ENCODE measurements around the gene SELENOM.

The SELENOM gene, protein sequence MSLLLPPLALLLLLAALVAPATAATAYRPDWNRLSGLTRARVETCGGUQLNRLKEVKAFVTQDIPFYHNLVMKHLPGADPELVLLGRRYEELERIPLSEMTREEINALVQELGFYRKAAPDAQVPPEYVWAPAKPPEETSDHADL

GRCh38 chr22:31107178-31107893, at the start of gene SELENOM:
Gene SELENOM (minus strand): TSS chr22:31107568. CDS start chr22:31107505, 63 bp downstream.
- ChIA-PET POLR2A (ENCODE audit: low non-redundant PET) (no interaction called here), CTCF (interaction anchor here (0.6 to 1.0 kb wide), 6 partner anchors 20 to 144 kb away, joined by 3 to 4 read pairs (median 4); no protein-coding TSS in a partner anchor)
- TF ChIP-seq CTCF (conservative IDR thresholded peaks at IDR 0.05; ENCODE audit: low read depth): peak; percentile 98
- peak within 1 kb of the TSS; percentile 67 for H3K27ac ChIP-seq
- peak; percentile 89 for DNase-seq (ENCODE audit: low spot score)

DNA sequence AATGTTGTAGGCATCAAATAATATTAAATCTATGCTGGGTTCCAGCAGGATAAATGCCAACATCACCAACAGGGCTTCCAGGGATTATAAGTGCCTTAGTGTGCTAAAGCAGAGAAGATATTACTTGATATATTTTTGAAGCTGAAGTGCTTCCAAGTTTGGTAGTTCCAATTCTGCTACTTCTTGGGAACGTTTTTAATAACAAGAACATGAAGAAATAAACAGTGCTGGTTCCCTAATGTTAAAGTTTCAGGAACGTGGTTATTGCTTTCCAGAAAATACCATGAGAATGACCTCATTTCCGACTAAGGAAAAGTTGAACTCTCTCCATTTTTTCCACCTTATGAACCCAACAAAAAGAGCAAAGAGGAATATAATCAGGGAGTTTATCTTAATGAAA, 48.1 kb upstream of the SELENOM start:
- POLR2A ChIA-PET (ENCODE audit: low non-redundant PET): no interaction called here

GRCh38 chr22:31154975-31155374, 47.6 kb upstream of the SELENOM start:
- POLR2A ChIA-PET (ENCODE audit: low non-redundant PET): no interaction called here
- CTCF ChIA-PET: no interaction called here
- TF ChIP-seq CTCF (conservative IDR thresholded peaks at IDR 0.05; ENCODE audit: low read depth): no peak
- no peak for DNase-seq (ENCODE audit: low spot score)
- H3K27ac ChIP-seq: no peak overlapping the region

More for the DNA sequence above, 48.1 kb upstream of the SELENOM start:
- no peak overlapping the region for H3K27ac ChIP-seq
- no peak for TF ChIP-seq CTCF (conservative IDR thresholded peaks at IDR 0.05; ENCODE audit: low read depth)
- CTCF ChIA-PET: interaction anchor here (0.7 kb wide), 1 partner anchor 67 kb away, joined by 4 read pairs; no protein-coding TSS in a partner anchor
- no peak for DNase-seq (ENCODE audit: low spot score)

DNA sequence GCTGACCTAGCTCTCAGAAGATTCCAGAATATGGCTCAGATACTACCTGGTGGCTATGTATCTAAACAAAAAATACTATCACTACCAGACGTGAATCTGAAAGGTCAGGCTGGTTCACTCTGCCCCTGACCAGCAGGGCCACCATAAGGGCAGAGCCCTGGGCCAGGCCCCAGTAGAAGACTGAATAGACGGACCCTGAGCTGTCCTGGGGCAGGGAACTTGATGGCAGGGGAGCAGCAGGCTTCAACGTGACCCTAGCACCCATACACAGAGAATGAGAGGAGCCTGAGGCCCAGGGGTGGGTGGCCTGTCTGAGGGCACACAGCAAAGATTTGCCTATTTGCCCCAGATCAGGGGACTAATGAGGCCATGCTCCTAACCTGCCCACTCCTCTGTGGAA, 46.0 kb upstream of the SELENOM start:
- no peak for DNase-seq (ENCODE audit: low spot score)
- no peak overlapping the region for H3K27ac ChIP-seq
- CTCF ChIA-PET: no interaction called here
- POLR2A ChIA-PET (ENCODE audit: low non-redundant PET): no interaction called here
- no peak for TF ChIP-seq CTCF (conservative IDR thresholded peaks at IDR 0.05; ENCODE audit: low read depth)

GRCh38 chr22:31151872-31152271, 44.5 kb upstream of the SELENOM start:
- H3K27ac ChIP-seq: no peak overlapping the region
- no peak for DNase-seq (ENCODE audit: low spot score)
- CTCF ChIA-PET: interaction anchor here (0.6 kb wide), 1 partner anchor 204 kb away, joined by 3 read pairs; no protein-coding TSS in a partner anchor
- POLR2A ChIA-PET (ENCODE audit: low non-redundant PET): no interaction called here
- TF ChIP-seq CTCF (conservative IDR thresholded peaks at IDR 0.05; ENCODE audit: low read depth): no peak

DNA sequence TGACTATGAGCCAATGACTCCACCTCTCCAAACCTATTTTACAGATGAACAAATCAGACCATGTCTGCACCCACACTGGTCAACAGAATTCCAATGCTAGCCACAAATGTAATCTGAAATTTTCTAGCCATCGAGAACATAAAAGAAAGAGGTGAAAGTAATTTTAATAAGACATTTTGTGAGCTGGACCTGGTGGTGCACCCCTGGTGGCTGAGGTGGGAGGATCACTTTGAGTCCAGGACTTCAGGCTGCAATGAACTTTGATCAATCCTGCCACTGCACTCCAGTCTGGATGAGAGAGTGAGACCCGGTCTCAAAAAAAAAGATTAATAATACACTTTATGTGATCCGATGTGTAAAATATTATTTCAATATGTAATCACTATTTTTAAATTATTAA, 43.2 kb upstream of the SELENOM start:
- POLR2A ChIA-PET (ENCODE audit: low non-redundant PET): no interaction called here
- no peak for DNase-seq (ENCODE audit: low spot score)
- no peak for TF ChIP-seq CTCF (conservative IDR thresholded peaks at IDR 0.05; ENCODE audit: low read depth)
- no peak overlapping the region for H3K27ac ChIP-seq
- CTCF ChIA-PET: interaction anchor here (0.5 to 1.3 kb wide), 2 partner anchors 35 to 43 kb away, joined by 3 to 4 read pairs; partner anchors contain the start of gene SELENOM

Data from RWPE1 (cell line).